H9 (cell line): ENCODE measurements around the gene MYOZ3. TPM values are rescaled to one million over a fixed set of nuclear protein-coding genes. Genes with fewer than 3 reads are reported as not detected.

Source experiments
- DNase-seq: peaks from one replicate; pipeline ENCODE4 v3.0.0-alpha.2; 2017
- H2AFZ ChIP-seq: one replicate; pipeline ENCODE4 v1.6.1; 2013; ENCODE audit warnings: mild to moderate bottlenecking, low read length, control low read depth, moderate library complexity
- H2AK5ac ChIP-seq: 2 replicates; pipeline ENCODE4 v1.6.1; 2013; ENCODE audit warnings: low read length, control low read depth, mixed read lengths; ENCODE audit not compliant: insufficient read length
- H2BK120ac ChIP-seq: one replicate; pipeline ENCODE4 v1.6.1; 2013; ENCODE audit warnings: low read depth, mild to moderate bottlenecking, low read length, control low read depth, inconsistent platforms; ENCODE audit not compliant: poor library complexity, severe bottlenecking
- H2BK12ac ChIP-seq: 2 replicates; pipeline ENCODE4 v1.6.1; 2013; ENCODE audit warnings: low read length, control low read depth, mixed read lengths, low read depth; ENCODE audit not compliant: insufficient read length
- H2BK15ac ChIP-seq: 2 replicates; pipeline ENCODE4 v1.6.1; 2013; ENCODE audit warnings: low read depth, low read length, control low read depth
- H2BK20ac ChIP-seq: one replicate; pipeline ENCODE4 v1.6.1; 2013; ENCODE audit warnings: low read depth, mild to moderate bottlenecking, low read length, control low read depth, inconsistent platforms; ENCODE audit not compliant: poor library complexity, severe bottlenecking
- H2BK5ac ChIP-seq: 2 replicates; pipeline ENCODE4 v1.6.1; 2013; ENCODE audit warnings: low read length, control low read depth, mixed read lengths; ENCODE audit not compliant: insufficient read length
- H3K14ac ChIP-seq: 2 replicates; pipeline ENCODE4 v1.6.1; 2013; ENCODE audit warnings: low read length, control low read depth; ENCODE audit not compliant: insufficient read depth
- H3K18ac ChIP-seq: 2 replicates; pipeline ENCODE4 v1.6.1; 2013; ENCODE audit warnings: low read depth, mild to moderate bottlenecking, mixed read lengths, low read length, control low read depth; ENCODE audit not compliant: insufficient read length
- H3K23ac ChIP-seq: 2 replicates; pipeline ENCODE4 v1.6.1; 2013; ENCODE audit warnings: low read length, control low read depth, mixed read lengths, low read depth; ENCODE audit not compliant: insufficient read length
- H3K23me2 ChIP-seq: 2 replicates; pipeline ENCODE4 v1.6.1; 2013; ENCODE audit warnings: low read depth, mild to moderate bottlenecking, mixed read lengths, low read length, control low read depth; ENCODE audit not compliant: insufficient read length, poor library complexity, severe bottlenecking
- H3K27ac ChIP-seq: 2 replicates; pipeline ENCODE4 v1.5.1; 2013; ENCODE audit warnings: low read length, control low read depth, mixed read lengths, low read depth; ENCODE audit not compliant: insufficient read length
- H3K27me3 ChIP-seq: 2 replicates; pipeline ENCODE4 v1.6.1; 2013; ENCODE audit warnings: low read length, control low read depth, inconsistent platforms; ENCODE audit not compliant: insufficient read depth
- H3K4ac ChIP-seq: 2 replicates; pipeline ENCODE4 v1.6.1; 2013; ENCODE audit warnings: low read depth, mild to moderate bottlenecking, control low read depth, inconsistent platforms, low read length, moderate library complexity
- H3K4me1 ChIP-seq: 2 replicates; pipeline ENCODE4 v1.6.1; 2013; ENCODE audit warnings: low read length, control low read depth, inconsistent platforms; ENCODE audit not compliant: insufficient read depth
- H3K4me2 ChIP-seq: 2 replicates; pipeline ENCODE4 v1.6.1; 2013; ENCODE audit warnings: low read length, control low read depth, mixed read lengths; ENCODE audit not compliant: insufficient read length, insufficient read depth
- H3K56ac ChIP-seq: 2 replicates; pipeline ENCODE4 v1.6.1; 2013; ENCODE audit warnings: low read depth, mild to moderate bottlenecking, mixed read lengths, low read length, control low read depth; ENCODE audit not compliant: insufficient read length
- H3K79me1 ChIP-seq: 2 replicates; pipeline ENCODE4 v1.6.1; 2013; ENCODE audit warnings: low read depth, mild to moderate bottlenecking, moderate library complexity, low read length, control low read depth, inconsistent platforms; ENCODE audit not compliant: insufficient read depth, poor library complexity, severe bottlenecking
- H3K79me2 ChIP-seq: 2 replicates; pipeline ENCODE4 v1.6.1; 2013; ENCODE audit warnings: low read length, control low read depth, inconsistent platforms; ENCODE audit not compliant: insufficient read depth
- H3K9ac ChIP-seq: 2 replicates; pipeline ENCODE4 v1.6.1; 2013; ENCODE audit warnings: low read length, control low read depth, mixed read lengths; ENCODE audit not compliant: insufficient read length; ENCODE audit errors: extremely low read depth
- H3K9me3 ChIP-seq: one replicate; pipeline ENCODE4 v1.6.1; 2013; ENCODE audit warnings: low read depth, low read length, inconsistent platforms; ENCODE audit not compliant: control insufficient read depth
- H3T11ph ChIP-seq: one replicate; pipeline ENCODE4 v1.6.1; 2013; ENCODE audit warnings: mild to moderate bottlenecking, low read length, control low read depth, inconsistent platforms
- H4K20me1 ChIP-seq: one replicate; pipeline ENCODE4 v1.6.1; 2013; ENCODE audit not compliant: control insufficient read depth, insufficient read length, insufficient read depth
- H4K5ac ChIP-seq: 2 replicates; pipeline ENCODE4 v1.6.1; 2013; ENCODE audit warnings: low read depth, mild to moderate bottlenecking, mixed read lengths, low read length, control low read depth; ENCODE audit not compliant: insufficient read length
- H4K8ac ChIP-seq: replicated peaks from 2 replicates; pipeline ENCODE4 v1.6.1; 2013; ENCODE audit warnings: low read length, control low read depth, mixed read lengths, low read depth; ENCODE audit not compliant: insufficient read length
- H4K91ac ChIP-seq: 2 replicates; pipeline ENCODE4 v1.6.1; 2013; ENCODE audit warnings: low read depth, mild to moderate bottlenecking, moderate library complexity, mixed read lengths, low read length, control low read depth; ENCODE audit not compliant: insufficient read length
- H3K27ac Mint-ChIP-seq, 3 experiments: 2 replicates in 2 of 3; 3 replicates in 1 of 3; pipeline ENCODE4 v1.8.0; 2020 to 2021; ENCODE audit warnings: mixed read lengths in 3 of 3, mild to moderate bottlenecking in 1 of 3, moderate library complexity in 1 of 3
- H3K27me3 Mint-ChIP-seq: 2 replicates; pipeline ENCODE4 v1.8.0; 2021; ENCODE audit warnings: low read depth, mild to moderate bottlenecking, moderate library complexity, mixed read lengths
- H3K36me3 Mint-ChIP-seq, 3 experiments: 2 replicates in 2 of 3; 3 replicates in 1 of 3; pipeline ENCODE4 v1.8.0; 2020 to 2021; ENCODE audit warnings: low read depth in 3 of 3, mixed read lengths in 3 of 3; ENCODE audit not compliant: insufficient read depth in 1 of 3
- H3K4me1 Mint-ChIP-seq, 2 experiments: 2 replicates each; pipeline ENCODE4 v1.8.0; 2020; ENCODE audit warnings: mixed read lengths in 2 of 2
- H3K4me3 Mint-ChIP-seq, 2 experiments: 2 replicates in 1 of 2; 3 replicates in 1 of 2; pipeline ENCODE4 v1.8.0; 2020 to 2021; ENCODE audit warnings: mild to moderate bottlenecking in 2 of 2, mixed read lengths in 2 of 2, moderate library complexity in 1 of 2
- H3K9me3 Mint-ChIP-seq, 2 experiments: 2 replicates in 1 of 2; 3 replicates in 1 of 2; pipeline ENCODE4 v1.8.0; 2020; ENCODE audit warnings: mild to moderate bottlenecking in 2 of 2, mixed read lengths in 2 of 2, moderate library complexity in 1 of 2
- CTCF ChIP-seq: fragments of 200-600 bp; sonication (generic); conservative IDR thresholded peaks from 3 replicates; pipeline ENCODE4 v1.8.0; 2021; ENCODE audit warnings: antibody characterized with exemption, mild to moderate bottlenecking
- WGBS: extraction: QIAGEN DNeasy Blood & Tissue Kit; methylation state at CpG from one replicate; pipeline ENCODE4 v1.1.7; 2013; ENCODE audit warnings: missing lambda C conversion rate, low lambda C conversion rate, mixed read lengths; ENCODE audit not compliant: insufficient read length; ENCODE audit errors: extremely low coverage; 5-methylcytosine and 5-hydroxymethylcytosine counted together
- total RNA-seq: library from RNA; stranded (reverse); gene quantifications from 2 replicates; pipeline ENCODE4 v1.2.1, GENCODE V29; 2021

MYOZ3 gene
- total RNA-seq, 1 experiment from 2014 or later = 18.1 TPM

GRCh38 chr5:150658121-150658520 is 2.9 kb upstream of the MYOZ3 start:
- Histone ChIP-seq H2AFZ (no peak overlapping the region), H3K27ac (no peak overlapping the region), H4K91ac (no peak overlapping the region), H3K9me3 (no peaks in the 10 kb centered on the region), H3K27me3 (no peaks in the 10 kb centered on the region; the same call in 1 of the 2 replicates), H3K56ac (no peak overlapping the region), H2BK15ac (no peak overlapping the region), H2BK12ac (no peak overlapping the region), H3K14ac (no peak overlapping the region), H3K23ac (no peak overlapping the region), H3K4me1 (no peaks in the 10 kb centered on the region), H3K79me1 (no peaks in the 10 kb centered on the region), H4K20me1 (no peaks in the 10 kb centered on the region), H3K79me2 (no peaks in the 10 kb centered on the region), H2BK120ac (no peak overlapping the region), H3K18ac (no peak overlapping the region), H3K23me2 (peaks cover 4% of the 10 kb centered on the region), H2AK5ac (no peak overlapping the region), H2BK5ac (no peak overlapping the region), H4K5ac (no peak overlapping the region), H3K9ac (no peak overlapping the region), H3K4me2 (no peak overlapping the region), H3K4ac (no peak overlapping the region), H4K8ac (no peak overlapping the region), H2BK20ac (no peak overlapping the region), H3T11ph (no peak overlapping the region)
- H3K4me3 Mint-ChIP-seq = peak overlapping the region in 1 of 2 experiments; percentile 21; a peak in 2 of 5 replicates
- peaks cover 26% of the 10 kb centered on the region for H3K27me3 Mint-ChIP-seq
- H3K4me1 Mint-ChIP-seq = peaks cover 19 to 43% of the 10 kb centered on the region in 2 experiments
- TF ChIP-seq CTCF = no peak
- H3K36me3 Mint-ChIP-seq = no peaks in the 10 kb centered on the region; a peak in 1 of 7 replicates
- no peak for DNase-seq
- WGBS = no CpG with 5 or more reads among the region's 4 CpGs
- no peak overlapping the region for H3K27ac Mint-ChIP-seq
- no peaks in the 10 kb centered on the region for H3K9me3 Mint-ChIP-seq
